Ovary (tissue), 9 donors: Measurements from ENCODE around the gene HSD11B2. TPM values are rescaled to one million over a fixed set of nuclear protein-coding genes. Genes with fewer than 3 reads are reported as not detected.

ENCODE experiments used
- DNase-seq, 5 donors: peaks; one replicate each; pipeline ENCODE4 v3.0.0-alpha.2; 2019 to 2020
- H3K27ac ChIP-seq, 2 donors: fragments of 200-600 bp; one replicate each; pipeline versions ENCODE4 v1.5.1 to v1.8.0; 2019 to 2022
- H3K27me3 ChIP-seq: fragments of 200-600 bp; one replicate; pipeline ENCODE4 v1.8.0; 2022
- H3K36me3 ChIP-seq: fragments of 200-600 bp; sonication (generic); one replicate; pipeline ENCODE4 v1.5.1; 2019
- H3K4me1 ChIP-seq: one replicate; pipeline ENCODE4 v1.8.1; 2013; ENCODE audit warnings: mild to moderate bottlenecking, moderate library complexity; ENCODE audit not compliant: insufficient read depth
- H3K4me3 ChIP-seq: fragments of 200-600 bp; sonication (generic); one replicate; pipeline ENCODE4 v1.5.1; 2017
- H3K9me3 ChIP-seq, 2 donors: fragments of 200-600 bp in 1 of 2; sonication (generic) in 1 of 2; one replicate each; pipeline versions ENCODE4 v1.5.1 to v1.8.1; 2013 to 2019; ENCODE audit warnings: mild to moderate bottlenecking in 1 of 2, moderate library complexity in 1 of 2
- CTCF ChIP-seq, 3 donors: fragments of 450-650 bp in 2 of 3; fragments of 200-600 bp in 1 of 3; IDR thresholded peaks; one replicate each; pipeline versions ENCODE4 v1.5.1 to v1.8.0; 2016 to 2022; ENCODE audit warnings: antibody characterized with exemption in 3 of 3, mild to moderate bottlenecking in 1 of 3
- EP300 ChIP-seq: sonication (generic); formaldehyde crosslinking; IDR thresholded peaks from one replicate; pipeline ENCODE4 v1.6.1; 2017; ENCODE audit warnings: antibody characterized with exemption
- POLR2A ChIP-seq: fragments of 450-650 bp; IDR thresholded peaks from one replicate; pipeline ENCODE4 v1.6.1; 2017; ENCODE audit warnings: antibody characterized with exemption, mild to moderate bottlenecking, moderate library complexity
- WGBS, 3 donors: extraction: QIAGEN DNeasy Blood & Tissue Kit in 1 of 3; methylation state at CpG; one replicate each; pipeline versions ENCODE4 v1.1.5 to v1.1.7; 2013 to 2017; 5-methylcytosine and 5-hydroxymethylcytosine counted together
- intact Hi-C, 4 donors: fragments of 100-400 bp; cut with DNase I; formaldehyde crosslinking; loops; one replicate each; pipeline versions ENCODE4 v1.11.0 to v1.15.1; 2022 to 2023
- polyA plus RNA-seq, 2 donors: library from polyadenylated mRNA; stranded (reverse); fragments of 200-250 nt in 1 of 2; fragments of 350-450 nt in 1 of 2; fragmentation: Illumina TruSeq in 1 of 2; extraction: RNeasy Lipid Tissue Mini Kit (QIAGEN cat#74804) in 1 of 2; gene quantifications; one replicate each; pipeline ENCODE4 v1.2.3, GENCODE V29; 2013 to 2014
- total RNA-seq, 7 donors: library from RNA; depleted of rRNA in 2 of 7; stranded (reverse); fragments of >200 nt in 2 of 7; fragmentation: NEBNext Ultra II Directional in 3 of 7; extraction: Animal tissue kit (Norgen Biotek cat#: 25700) in 3 of 7; gene quantifications; one replicate each; pipeline versions ENCODE4 v1.1.0 to v1.2.4, GENCODE V29; 2016 to 2023
- donor health status: DM: no; HTN: no; CAD: no; lungs with moderate emphysema.
- donor health status: DM: no; HTN: no; CAD: no.
- donor health status: Bipolar disorder and iron deficiency.
- donor health status: DM: yes; HTN: yes; CAD: no.
- donor health status: DM: no; HTN: no; CAD: no.
- donor health status: DM: yes; HTN: yes; CAD: no.

The HSD11B2 gene
- total and polyA plus RNA-seq, 9 donors = 1.3 to 26.3 (median 15.7) TPM

- Histone ChIP-seq H3K4me3 (no peak overlapping the region), H3K27me3 (no peaks in the 10 kb centered on the region), H3K9me3 (no peaks in the 10 kb centered on the region), H3K36me3 (no peaks in the 10 kb centered on the region), H3K4me1 (peaks cover 2% of the 10 kb centered on the region), H3K27ac (no peak overlapping the region)
- intact Hi-C loops = loop anchor here in 1 of 4 donors (10.0 kb wide), 1 partner anchor 165 kb away; no protein-coding TSS in a partner anchor
- WGBS, 3 donors = 90 to 96% (median 94%) methylated on average over 3 of the region's 3 CpGs
- no peak for TF ChIP-seq POLR2A
- no peak for TF ChIP-seq EP300
- TF ChIP-seq CTCF (IDR thresholded peaks at IDR 0.05) = no peak
- no peak for DNase-seq
Observed at GRCh38 chr16:67419502-67419901, 11.4 kb upstream of the HSD11B2 start.

- Histone ChIP-seq H3K9me3 (no peaks in the 10 kb centered on the region), H3K4me3 (no peak overlapping the region), H3K27me3 (no peaks in the 10 kb centered on the region), H3K36me3 (no peaks in the 10 kb centered on the region), H3K4me1 (peaks cover 2% of the 10 kb centered on the region), H3K27ac (no peak overlapping the region)
- WGBS, 3 donors = 73 to 80% (median 78%) methylated on average over 3 of the region's 3 CpGs
- intact Hi-C loops = loop anchor here in 1 of 4 donors (10.0 kb wide), 1 partner anchor 165 kb away; no protein-coding TSS in a partner anchor
- DNase-seq = no peak
- TF ChIP-seq POLR2A = no peak
- TF ChIP-seq EP300 = no peak
- no peak for TF ChIP-seq CTCF (IDR thresholded peaks at IDR 0.05)
Observed at GRCh38 chr16:67419931-67420330, 11.0 kb upstream of the HSD11B2 start.

GRCh38 chr16:67421030-67421429 is 9.9 kb upstream of the HSD11B2 start:
- 79 to 85% (median 84%) methylated on average over 4 of the region's 4 CpGs for WGBS, 3 donors
- TF ChIP-seq POLR2A (no peak), EP300 (no peak), CTCF (IDR thresholded peaks at IDR 0.05) (no peak)
- no peak for DNase-seq
- no peak overlapping the region for H3K4me3 ChIP-seq
- intact Hi-C loops = no loop called here
- H3K27ac ChIP-seq = no peak overlapping the region
- no peaks in the 10 kb centered on the region for H3K27me3 ChIP-seq
- H3K9me3 ChIP-seq = no peaks in the 10 kb centered on the region
- H3K36me3 ChIP-seq = no peaks in the 10 kb centered on the region
- H3K4me1 ChIP-seq = no peaks in the 10 kb centered on the region

- H3K36me3 ChIP-seq = no peaks in the 10 kb centered on the region
- H3K27me3 ChIP-seq = no peaks in the 10 kb centered on the region
- no peaks in the 10 kb centered on the region for H3K4me1 ChIP-seq
- H3K4me3 ChIP-seq = no peak overlapping the region
- DNase-seq = no peak
- H3K27ac ChIP-seq = no peak overlapping the region
- 79 to 88% (median 82%) methylated on average over 5 of the region's 5 CpGs for WGBS, 3 donors
- intact Hi-C loops = no loop called here
- H3K9me3 ChIP-seq = no peaks in the 10 kb centered on the region
- no peak for TF ChIP-seq EP300
- no peak for TF ChIP-seq CTCF (IDR thresholded peaks at IDR 0.05)
- TF ChIP-seq POLR2A = no peak
Observed at GRCh38 chr16:67423015-67423414, 7.9 kb upstream of the HSD11B2 start.
